Measurements from ENCODE around the gene FUOM. TPM values are rescaled to one million over a fixed set of nuclear protein-coding genes. Genes with fewer than 3 reads are reported as not detected.

Gene FUOM
- total RNA-seq, 1 experiment from 2014 or later, result 33.3 TPM

- CTCF ChIA-PET, result no interaction called here
- intact Hi-C loops (cut with micrococcal nuclease), result no loop called here
Observed at GRCh38 chr10:133384071-133384470, 26.3 kb upstream of the FUOM start.

GRCh38 chr10:133383551-133383950 lies 25.7 kb upstream of the FUOM start:
- TF ChIP-seq EZH2 (IDR thresholded peaks at IDR 0.05; ENCODE audit: low read length, unreplicated experiment), result no peak
- TF ChIP-seq, protein P1, sequence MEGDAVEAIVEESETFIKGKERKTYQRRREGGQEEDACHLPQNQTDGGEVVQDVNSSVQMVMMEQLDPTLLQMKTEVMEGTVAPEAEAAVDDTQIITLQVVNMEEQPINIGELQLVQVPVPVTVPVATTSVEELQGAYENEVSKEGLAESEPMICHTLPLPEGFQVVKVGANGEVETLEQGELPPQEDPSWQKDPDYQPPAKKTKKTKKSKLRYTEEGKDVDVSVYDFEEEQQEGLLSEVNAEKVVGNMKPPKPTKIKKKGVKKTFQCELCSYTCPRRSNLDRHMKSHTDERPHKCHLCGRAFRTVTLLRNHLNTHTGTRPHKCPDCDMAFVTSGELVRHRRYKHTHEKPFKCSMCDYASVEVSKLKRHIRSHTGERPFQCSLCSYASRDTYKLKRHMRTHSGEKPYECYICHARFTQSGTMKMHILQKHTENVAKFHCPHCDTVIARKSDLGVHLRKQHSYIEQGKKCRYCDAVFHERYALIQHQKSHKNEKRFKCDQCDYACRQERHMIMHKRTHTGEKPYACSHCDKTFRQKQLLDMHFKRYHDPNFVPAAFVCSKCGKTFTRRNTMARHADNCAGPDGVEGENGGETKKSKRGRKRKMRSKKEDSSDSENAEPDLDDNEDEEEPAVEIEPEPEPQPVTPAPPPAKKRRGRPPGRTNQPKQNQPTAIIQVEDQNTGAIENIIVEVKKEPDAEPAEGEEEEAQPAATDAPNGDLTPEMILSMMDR (conservative IDR thresholded peaks at IDR 0.05; ENCODE audit: low read depth, low read length), result no peak
- TF ChIP-seq EZH2phosphoT487 (IDR thresholded peaks at IDR 0.05; ENCODE audit: borderline replicate concordance, low read length), result no peak
- Histone ChIP-seq H3K4me3 (ENCODE audit: low read length) (no peak overlapping the region), H3K9ac (ENCODE audit: low read length) (no peak overlapping the region), H3K9me3 (ENCODE audit: low read length) (no peaks in the 10 kb centered on the region), H3K36me3 (ENCODE audit: low read depth, low read length) (no peaks in the 10 kb centered on the region), H4K20me1 (ENCODE audit: low read length) (no peaks in the 10 kb centered on the region), H3K4me1 (ENCODE audit: insufficient read depth, low read length) (no peaks in the 10 kb centered on the region), H3K79me2 (ENCODE audit: low read length) (no peaks in the 10 kb centered on the region), H3K4me2 (ENCODE audit: low read length) (no peak overlapping the region), H2AFZ (ENCODE audit: low read length) (no peak overlapping the region), H3K27ac (ENCODE audit: low read length) (no peak overlapping the region), H3F3A (ENCODE audit: low read length, unreplicated experiment) (no peaks in the 10 kb centered on the region), H3K9me2 (replicated peaks; ENCODE audit: low read length) (no peaks in the 10 kb centered on the region), H3K27me3 (ENCODE audit: low read length) (no peaks in the 10 kb centered on the region)
- ATAC-seq (no peak), DNase-seq (no peak)
- BruUV-seq (replicated peaks), result no TSS peak
- intact Hi-C loops (cut with micrococcal nuclease), result no loop called here
- CTCF ChIA-PET, result no interaction called here
- POLR2A ChIA-PET (ENCODE audit: unreplicated experiment), result no interaction called here

More at GRCh38 chr10:133384071-133384470, 26.3 kb upstream of the FUOM start:
- BruUV-seq (replicated peaks), result no TSS peak
- no peak for TF ChIP-seq EZH2 (IDR thresholded peaks at IDR 0.05; ENCODE audit: low read length, unreplicated experiment)
- no peak for TF ChIP-seq EZH2phosphoT487 (IDR thresholded peaks at IDR 0.05; ENCODE audit: borderline replicate concordance, low read length)
- TF ChIP-seq, protein P1 (conservative IDR thresholded peaks at IDR 0.05; ENCODE audit: low read depth, low read length), result no peak
- Histone ChIP-seq H3K27me3 (ENCODE audit: low read length) (no peaks in the 10 kb centered on the region), H3K79me2 (ENCODE audit: low read length) (no peaks in the 10 kb centered on the region), H4K20me1 (ENCODE audit: low read length) (no peaks in the 10 kb centered on the region), H3K4me1 (ENCODE audit: insufficient read depth, low read length) (no peaks in the 10 kb centered on the region), H3K27ac (ENCODE audit: low read length) (no peak overlapping the region), H3F3A (ENCODE audit: low read length, unreplicated experiment) (no peaks in the 10 kb centered on the region), H3K9ac (ENCODE audit: low read length) (no peak overlapping the region), H3K9me2 (replicated peaks; ENCODE audit: low read length) (no peaks in the 10 kb centered on the region), H3K36me3 (ENCODE audit: low read depth, low read length) (no peaks in the 10 kb centered on the region), H3K4me2 (ENCODE audit: low read length) (no peak overlapping the region), H2AFZ (ENCODE audit: low read length) (no peak overlapping the region), H3K9me3 (ENCODE audit: low read length) (no peaks in the 10 kb centered on the region), H3K4me3 (ENCODE audit: low read length) (no peak overlapping the region)
- POLR2A ChIA-PET (ENCODE audit: unreplicated experiment), result no interaction called here
- DNase-seq (no peak), ATAC-seq (no peak)

- Histone ChIP-seq H3K4me3 (ENCODE audit: low read length) (no peak overlapping the region), H3K36me3 (ENCODE audit: low read depth, low read length) (no peaks in the 10 kb centered on the region), H3K9me2 (replicated peaks; ENCODE audit: low read length) (no peaks in the 10 kb centered on the region), H3K9ac (ENCODE audit: low read length) (no peak overlapping the region), H3K27me3 (ENCODE audit: low read length) (no peaks in the 10 kb centered on the region), H3K79me2 (ENCODE audit: low read length) (no peaks in the 10 kb centered on the region), H3K4me1 (ENCODE audit: insufficient read depth, low read length) (no peaks in the 10 kb centered on the region), H3F3A (ENCODE audit: low read length, unreplicated experiment) (no peaks in the 10 kb centered on the region), H2AFZ (ENCODE audit: low read length) (no peak overlapping the region), H3K4me2 (ENCODE audit: low read length) (no peak overlapping the region), H3K27ac (ENCODE audit: low read length) (no peak overlapping the region), H4K20me1 (ENCODE audit: low read length) (no peaks in the 10 kb centered on the region), H3K9me3 (ENCODE audit: low read length) (no peaks in the 10 kb centered on the region)
- ChIA-PET CTCF (no interaction called here), POLR2A (ENCODE audit: unreplicated experiment) (no interaction called here)
- intact Hi-C loops (cut with micrococcal nuclease), result no loop called here
- TF ChIP-seq, protein P1 (conservative IDR thresholded peaks at IDR 0.05; ENCODE audit: low read depth, low read length), result no peak
- TF ChIP-seq EZH2 (IDR thresholded peaks at IDR 0.05; ENCODE audit: low read length, unreplicated experiment) (no peak), EZH2phosphoT487 (IDR thresholded peaks at IDR 0.05; ENCODE audit: borderline replicate concordance, low read length) (no peak)
- no peak for DNase-seq
- no peak for ATAC-seq
- TSS peak; percentile 29 for BruUV-seq (replicated peaks)
Observed at GRCh38 chr10:133381036-133381435, 23.2 kb upstream of the FUOM start.
